Activated naive CD4-positive, alpha-beta T cell treated with anti-CD3 and anti-CD28 coated beads, Interleukin-2, amount 50 U/mL, for 24 hours (primary cell): ENCODE measurements around the gene TULP1.
"Not testable (repeated sequence)": the region's sequence is repeated elsewhere in the genome, so short reads cannot be mapped to it uniquely, and the experiment has no call there.

Experiments used
- H3K27ac Mint-ChIP-seq: one replicate; pipeline ENCODE4 v1.8.0; 2021; ENCODE audit warnings: mild to moderate bottlenecking, mixed read lengths
- H3K27me3 Mint-ChIP-seq: one replicate; pipeline ENCODE4 v1.8.0; 2021; ENCODE audit warnings: mixed read lengths
- H3K36me3 Mint-ChIP-seq: one replicate; pipeline ENCODE4 v1.8.0; 2021; ENCODE audit warnings: mixed read lengths
- H3K4me1 Mint-ChIP-seq: one replicate; pipeline ENCODE4 v1.8.0; 2021; ENCODE audit warnings: mixed read lengths
- H3K4me3 Mint-ChIP-seq: one replicate; pipeline ENCODE4 v1.8.0; 2021; ENCODE audit warnings: mild to moderate bottlenecking, mixed read lengths
- H3K9me3 Mint-ChIP-seq: one replicate; pipeline ENCODE4 v1.8.0; 2021; ENCODE audit warnings: mixed read lengths

TULP1 gene

GRCh38 chr6:35533981-35534380 lies 21.3 kb upstream of the TULP1 start:
- no peak overlapping the region for H3K4me3 Mint-ChIP-seq
- peaks cover 12% of the 10 kb centered on the region for H3K4me1 Mint-ChIP-seq
- H3K27ac Mint-ChIP-seq = no peak overlapping the region
- H3K9me3 Mint-ChIP-seq = no peaks in the 10 kb centered on the region
- peaks cover 1% of the 10 kb centered on the region for H3K27me3 Mint-ChIP-seq
- no peaks in the 10 kb centered on the region for H3K36me3 Mint-ChIP-seq

- Mint-ChIP-seq H3K9me3 (no peaks in the 10 kb centered on the region), H3K36me3 (no peaks in the 10 kb centered on the region), H3K4me3 (no peak overlapping the region), H3K27ac (no peak overlapping the region), H3K27me3 (peaks cover 1% of the 10 kb centered on the region), H3K4me1 (peaks cover 12% of the 10 kb centered on the region)
These were observed 19.4 kb upstream of the TULP1 start for GRCh38 chr6:35532126-35532525.

- no peaks in the 10 kb centered on the region for H3K9me3 Mint-ChIP-seq
- H3K4me1 Mint-ChIP-seq = peaks cover 21% of the 10 kb centered on the region
- H3K36me3 Mint-ChIP-seq = no peaks in the 10 kb centered on the region
- peak overlapping the region; percentile 43 for H3K27ac Mint-ChIP-seq
- H3K4me3 Mint-ChIP-seq = no peak overlapping the region
- H3K27me3 Mint-ChIP-seq = no peaks in the 10 kb centered on the region
These were observed 11.8 kb upstream of the TULP1 start for GRCh38 chr6:35524380-35525020.

- Mint-ChIP-seq H3K4me1 (peaks cover 21% of the 10 kb centered on the region), H3K9me3 (no peaks in the 10 kb centered on the region), H3K27me3 (no peaks in the 10 kb centered on the region), H3K27ac (peak overlapping the region; percentile 8), H3K36me3 (no peaks in the 10 kb centered on the region), H3K4me3 (peak overlapping the region; percentile 83)
These were observed 10.3 kb upstream of the TULP1 start for GRCh38 chr6:35522660-35523658.

GRCh38 chr6:35522151-35522550 lies 9.5 kb upstream of the TULP1 start:
- Mint-ChIP-seq H3K4me1 (peaks cover 21% of the 10 kb centered on the region), H3K4me3 (peak overlapping the region; percentile 42), H3K27ac (no peak overlapping the region), H3K9me3 (no peaks in the 10 kb centered on the region), H3K36me3 (no peaks in the 10 kb centered on the region), H3K27me3 (no peaks in the 10 kb centered on the region)

- H3K36me3 Mint-ChIP-seq = no peaks in the 10 kb centered on the region
- no peak overlapping the region for H3K27ac Mint-ChIP-seq
- peaks cover 21% of the 10 kb centered on the region for H3K4me1 Mint-ChIP-seq
- H3K27me3 Mint-ChIP-seq = no peaks in the 10 kb centered on the region
- no peaks in the 10 kb centered on the region for H3K9me3 Mint-ChIP-seq
- no peak overlapping the region for H3K4me3 Mint-ChIP-seq
These were observed 8.5 kb upstream of the TULP1 start for GRCh38 chr6:35521235-35521634.

GRCh38 chr6:35519313-35520015 lies 6.8 kb upstream of the TULP1 start:
- peaks cover 18% of the 10 kb centered on the region for H3K4me1 Mint-ChIP-seq

GRCh38 chr6:35518566-35519312 lies 6.0 kb upstream of the TULP1 start:
- Mint-ChIP-seq H3K27ac (no peak overlapping the region), H3K9me3 (no peaks in the 10 kb centered on the region)

More at GRCh38 chr6:35519313-35520015, 6.8 kb upstream of the TULP1 start:
- Mint-ChIP-seq H3K4me3 (no peak overlapping the region), H3K36me3 (no peaks in the 10 kb centered on the region), H3K27me3 (no peaks in the 10 kb centered on the region), H3K27ac (no peak overlapping the region), H3K9me3 (no peaks in the 10 kb centered on the region)

GRCh38 chr6:35517978-35518377 lies 5.3 kb upstream of the TULP1 start:
- not testable (repeated sequence) for H3K27me3 Mint-ChIP-seq, H3K27ac Mint-ChIP-seq, H3K36me3 Mint-ChIP-seq, H3K4me1 Mint-ChIP-seq, H3K4me3 Mint-ChIP-seq, H3K9me3 Mint-ChIP-seq

More at GRCh38 chr6:35518566-35519312, 6.0 kb upstream of the TULP1 start:
- Mint-ChIP-seq H3K4me3 (no peak overlapping the region), H3K27me3 (no peaks in the 10 kb centered on the region), H3K4me1 (peaks cover 13% of the 10 kb centered on the region), H3K36me3 (no peaks in the 10 kb centered on the region)

- Mint-ChIP-seq H3K27ac (no peak overlapping the region), H3K9me3 (no peaks in the 10 kb centered on the region), H3K36me3 (no peaks in the 10 kb centered on the region), H3K27me3 (no peaks in the 10 kb centered on the region), H3K4me1 (no peaks in the 10 kb centered on the region), H3K4me3 (no peak overlapping the region)
These were observed 4.0 kb upstream of the TULP1 start for GRCh38 chr6:35516712-35517111.

- H3K4me1 Mint-ChIP-seq, H3K4me3 Mint-ChIP-seq, H3K9me3 Mint-ChIP-seq, H3K27ac Mint-ChIP-seq, H3K27me3 Mint-ChIP-seq, H3K36me3 Mint-ChIP-seq: not testable (repeated sequence)
These were observed 3.2 kb upstream of the TULP1 start for GRCh38 chr6:35515939-35516338.

- H3K9me3 Mint-ChIP-seq = no peaks in the 10 kb centered on the region
- no peak overlapping the region for H3K27ac Mint-ChIP-seq
- H3K4me1 Mint-ChIP-seq = no peaks in the 10 kb centered on the region
- H3K4me3 Mint-ChIP-seq = no peak overlapping the region
- peaks cover 9% of the 10 kb centered on the region for H3K27me3 Mint-ChIP-seq
- H3K36me3 Mint-ChIP-seq = no peaks in the 10 kb centered on the region
These were observed 1.9 kb upstream of the TULP1 start for GRCh38 chr6:35514587-35514986.

- Mint-ChIP-seq H3K36me3 (no peaks in the 10 kb centered on the region), H3K4me3 (no peak overlapping the region), H3K4me1 (no peaks in the 10 kb centered on the region), H3K27ac (no peak overlapping the region), H3K9me3 (no peaks in the 10 kb centered on the region), H3K27me3 (peaks cover 12% of the 10 kb centered on the region)
These were observed 690 bp downstream of the TULP1 start for GRCh38 chr6:35512006-35512405.

GRCh38 chr6:35511562-35511941 lies 1.1 kb downstream of the TULP1 start:
- no peak overlapping the region for H3K4me3 Mint-ChIP-seq
- no peaks in the 10 kb centered on the region for H3K9me3 Mint-ChIP-seq
- H3K27me3 Mint-ChIP-seq = peaks cover 12% of the 10 kb centered on the region
- H3K27ac Mint-ChIP-seq = no peak overlapping the region
- H3K4me1 Mint-ChIP-seq = no peaks in the 10 kb centered on the region
- H3K36me3 Mint-ChIP-seq = no peaks in the 10 kb centered on the region

GRCh38 chr6:35510916-35511561 lies 1.7 kb downstream of the TULP1 start:
- H3K4me3 Mint-ChIP-seq = no peak overlapping the region
- no peaks in the 10 kb centered on the region for H3K36me3 Mint-ChIP-seq
- H3K9me3 Mint-ChIP-seq = no peaks in the 10 kb centered on the region
- peaks cover 12% of the 10 kb centered on the region for H3K27me3 Mint-ChIP-seq
- H3K27ac Mint-ChIP-seq = no peak overlapping the region
- H3K4me1 Mint-ChIP-seq = no peaks in the 10 kb centered on the region
